Cardiac muscle cell (in vitro differentiated cells and primary cell): ENCODE results near the gene PEMT. TPM values are rescaled to one million over a fixed set of nuclear protein-coding genes. Genes with fewer than 3 reads are reported as not detected.
A peak's percentile ranks its signal among the peaks of the same experiment; 100 is the strongest.

Experiments
- DNase-seq, 2 donors: peaks; one replicate each; pipeline versions ENCODE4 v3.0.0 to v3.0.0-alpha.2; 2010 to 2017; ENCODE audit warnings: low read depth in 1 of 2, low spot score in 1 of 2
- H3K27ac ChIP-seq: fragments of 200-600 bp; sonication (generic); 2 replicates; pipeline ENCODE4 v1.5.1; 2016
- H3K27me3 ChIP-seq: fragments of 200-600 bp; sonication (generic); 2 replicates; pipeline ENCODE4 v1.6.0; 2016; ENCODE audit warnings: control low read depth
- H3K36me3 ChIP-seq: fragments of 200-600 bp; sonication (generic); 2 replicates; pipeline ENCODE4 v1.5.1; 2016; ENCODE audit warnings: control low read depth
- H3K4me1 ChIP-seq: fragments of 200-600 bp; sonication (generic); 2 replicates; pipeline ENCODE4 v1.8.1; 2017; ENCODE audit warnings: low read depth, mild to moderate bottlenecking, mixed run types
- H3K4me3 ChIP-seq: fragments of 200-600 bp; sonication (generic); 2 replicates; pipeline ENCODE4 v1.5.1; 2016; ENCODE audit warnings: mild to moderate bottlenecking
- H3K9me3 ChIP-seq: fragments of 200-600 bp; sonication (generic); 2 replicates; pipeline ENCODE4 v1.5.1; 2017; ENCODE audit warnings: low read depth, mild to moderate bottlenecking, control low read depth
- CTCF ChIP-seq: IDR thresholded peaks from 2 replicates; pipeline ENCODE4 v1.5.1; 2012; ENCODE audit warnings: low read depth, mild to moderate bottlenecking, low read length
- polyA plus RNA-seq: library from polyadenylated mRNA; unstranded; fragments of >200 nt; fragmentation: Nextera tagmentation; extraction: Ambion mirVana; gene quantifications from 2 replicates; pipeline ENCODE4 v1.2.1, GENCODE V29; 2016
- total RNA-seq: library from RNA; depleted of rRNA; stranded (reverse); fragments of >200 nt; gene quantifications from 2 replicates; pipeline ENCODE4 v1.2.3, GENCODE V29; 2016

PEMT gene
- total and polyA plus RNA-seq, 2 experiments from 2014 or later, result 126 to 135 TPM

GRCh38 chr17:17515934-17516930 is 75.3 kb downstream of the PEMT start:
- no peaks in the 10 kb centered on the region for H3K9me3 ChIP-seq
- no peak overlapping the region for H3K4me3 ChIP-seq
- peaks cover 21% of the 10 kb centered on the region for H3K4me1 ChIP-seq
- H3K27ac ChIP-seq, result peak overlapping the region; percentile 60
- no peak for TF ChIP-seq CTCF
- DNase-seq, result peak in 1 of 2 donors; percentile 40
- H3K36me3 ChIP-seq, result no peaks in the 10 kb centered on the region
- H3K27me3 ChIP-seq, result no peaks in the 10 kb centered on the region

- Histone ChIP-seq H3K36me3 (no peaks in the 10 kb centered on the region), H3K27me3 (no peaks in the 10 kb centered on the region), H3K27ac (peak overlapping the region; percentile 60), H3K4me3 (no peak overlapping the region), H3K4me1 (peaks cover 21% of the 10 kb centered on the region), H3K9me3 (no peaks in the 10 kb centered on the region)
- peak in 1 of 2 donors; percentile 64 for DNase-seq
- no peak for TF ChIP-seq CTCF
Observed at GRCh38 chr17:17514993-17515933, 76.2 kb downstream of the PEMT start.

- no peak overlapping the region for H3K4me3 ChIP-seq
- no peaks in the 10 kb centered on the region for H3K27me3 ChIP-seq
- no peaks in the 10 kb centered on the region for H3K9me3 ChIP-seq
- DNase-seq, result no peak
- H3K27ac ChIP-seq, result peak overlapping the region; percentile 60
- H3K4me1 ChIP-seq, result peaks cover 21% of the 10 kb centered on the region
- no peak for TF ChIP-seq CTCF
- no peaks in the 10 kb centered on the region for H3K36me3 ChIP-seq
Observed at GRCh38 chr17:17514361-17514992, 77.0 kb downstream of the PEMT start.

- Histone ChIP-seq H3K4me1 (peaks cover 21% of the 10 kb centered on the region), H3K27ac (no peak overlapping the region), H3K4me3 (no peak overlapping the region), H3K27me3 (no peaks in the 10 kb centered on the region), H3K36me3 (no peaks in the 10 kb centered on the region), H3K9me3 (no peaks in the 10 kb centered on the region)
- DNase-seq, result no peak
- no peak for TF ChIP-seq CTCF
Observed at GRCh38 chr17:17513626-17514025, 77.9 kb downstream of the PEMT start.

- Histone ChIP-seq H3K9me3 (no peaks in the 10 kb centered on the region), H3K27ac (no peak overlapping the region), H3K4me1 (peaks cover 22% of the 10 kb centered on the region), H3K36me3 (no peaks in the 10 kb centered on the region), H3K27me3 (no peaks in the 10 kb centered on the region), H3K4me3 (no peak overlapping the region)
- no peak for TF ChIP-seq CTCF
- DNase-seq, result no peak
Observed at GRCh38 chr17:17512866-17513265, 78.6 kb downstream of the PEMT start.
